GM19035 (cell line): ENCODE data around the gene SENP8.
"Not testable (repeated sequence)": the region's sequence is repeated elsewhere in the genome, so short reads cannot be mapped to it uniquely, and the experiment has no call there.

Source experiments
- ATAC-seq: cut with Tn5 transposase; IDR thresholded peaks from one replicate; pipeline ENCODE4 v1.9.1; 2021; ENCODE audit not compliant: unreplicated experiment

The SENP8 gene

GRCh38 chr15:72154316-72154715 is 36.1 kb downstream of the SENP8 start:
- no peak for ATAC-seq

- ATAC-seq, result no peak
Measured at GRCh38 chr15:72155003-72155621, 36.9 kb downstream of the SENP8 start.

GRCh38 chr15:72155635-72156616 is 37.7 kb downstream of the SENP8 start:
- peak; percentile 68 for ATAC-seq

DNA sequence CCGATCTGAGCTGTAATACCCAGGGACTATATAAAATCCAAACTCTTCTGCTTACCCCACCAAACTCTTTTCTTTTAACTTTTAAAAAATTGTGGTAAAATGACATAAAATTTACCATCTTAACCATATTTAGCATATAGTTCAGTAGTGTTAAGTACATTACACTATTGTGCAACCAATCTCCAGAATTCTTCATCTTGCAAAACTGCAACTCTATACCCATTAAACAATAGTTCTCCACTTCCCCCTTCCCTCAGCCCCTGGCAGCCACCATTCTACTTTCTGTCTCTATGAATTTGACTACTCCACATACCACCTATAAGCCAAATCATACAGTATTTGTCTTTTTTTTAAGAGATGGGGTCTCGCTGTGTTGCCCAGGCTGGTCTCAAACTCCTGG is 38.7 kb downstream of the SENP8 start:
- ATAC-seq, result no peak

DNA sequence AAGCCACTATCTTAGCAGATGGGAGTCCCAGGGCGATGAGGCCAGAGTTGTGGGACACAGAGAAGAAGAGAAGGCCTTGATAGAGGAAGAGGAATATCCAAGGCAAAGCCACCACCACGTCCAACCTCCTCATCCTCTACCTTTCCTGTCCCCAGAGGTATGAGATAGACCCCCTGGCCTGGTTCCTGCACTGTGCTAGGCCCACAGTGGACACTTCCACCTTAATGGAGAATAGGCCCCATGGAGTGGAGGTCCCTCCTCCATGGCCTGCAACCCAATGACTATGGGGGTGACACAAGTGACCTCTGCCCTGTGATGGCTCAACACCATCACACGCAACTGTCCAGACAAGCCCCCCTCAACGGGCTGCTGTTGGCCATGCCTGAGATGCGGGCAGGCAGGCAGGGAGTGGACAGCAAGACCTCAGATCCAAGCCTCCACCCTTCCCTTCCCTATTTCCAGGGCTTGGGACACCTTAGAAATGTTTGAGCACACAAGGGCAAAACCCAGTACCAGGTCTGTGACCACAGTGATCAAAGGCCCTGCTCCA is 42.6 kb downstream of the SENP8 start:
- no peak for ATAC-seq

DNA sequence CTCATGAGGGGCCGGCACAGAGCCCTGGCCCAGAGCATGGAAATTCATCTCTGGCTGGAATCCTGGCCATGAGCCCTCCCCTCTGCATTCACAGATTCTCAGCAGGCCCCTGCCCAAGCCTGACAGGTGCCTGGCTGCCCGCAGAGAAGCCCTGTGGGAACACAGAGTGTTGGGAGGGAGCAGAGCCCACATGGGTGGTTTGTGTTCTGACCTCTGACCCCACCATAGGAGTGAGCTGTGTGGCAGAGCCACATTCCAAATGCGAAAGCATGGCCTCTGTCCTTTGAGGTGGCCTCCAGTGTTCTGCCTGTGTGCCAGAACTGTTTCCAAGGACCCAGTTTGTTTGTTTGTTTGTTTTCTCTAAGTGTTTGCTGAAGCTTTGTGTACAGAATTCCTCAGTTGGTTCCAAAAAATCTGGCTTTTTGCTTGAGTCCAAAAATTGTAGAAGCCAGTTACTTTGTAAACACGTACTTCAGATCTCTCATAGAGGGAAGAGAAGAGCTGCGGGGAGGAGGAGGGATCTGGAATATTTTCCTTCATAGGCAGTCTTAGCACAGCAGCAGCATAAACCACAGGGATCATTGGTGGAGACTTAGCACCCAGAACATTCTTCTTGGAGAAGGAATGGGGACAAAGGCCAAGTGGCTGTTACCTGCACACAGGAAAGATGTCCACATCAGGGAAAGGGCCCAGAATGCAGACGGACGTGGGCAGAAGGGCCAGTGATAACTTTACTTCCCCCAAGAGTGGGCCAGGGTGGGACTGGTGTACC is 43.3 kb downstream of the SENP8 start:
- ATAC-seq, result no peak

- no peak for ATAC-seq
Measured at GRCh38 chr15:72162569-72162968, 44.4 kb downstream of the SENP8 start.

GRCh38 chr15:72163719-72164118 is 45.5 kb downstream of the SENP8 start:
- ATAC-seq, result no peak

- no peak for ATAC-seq
Measured at GRCh38 chr15:72166716-72167417, 48.7 kb downstream of the SENP8 start.

GRCh38 chr15:72167445-72167844 is 49.2 kb downstream of the SENP8 start:
- ATAC-seq, result no peak

DNA sequence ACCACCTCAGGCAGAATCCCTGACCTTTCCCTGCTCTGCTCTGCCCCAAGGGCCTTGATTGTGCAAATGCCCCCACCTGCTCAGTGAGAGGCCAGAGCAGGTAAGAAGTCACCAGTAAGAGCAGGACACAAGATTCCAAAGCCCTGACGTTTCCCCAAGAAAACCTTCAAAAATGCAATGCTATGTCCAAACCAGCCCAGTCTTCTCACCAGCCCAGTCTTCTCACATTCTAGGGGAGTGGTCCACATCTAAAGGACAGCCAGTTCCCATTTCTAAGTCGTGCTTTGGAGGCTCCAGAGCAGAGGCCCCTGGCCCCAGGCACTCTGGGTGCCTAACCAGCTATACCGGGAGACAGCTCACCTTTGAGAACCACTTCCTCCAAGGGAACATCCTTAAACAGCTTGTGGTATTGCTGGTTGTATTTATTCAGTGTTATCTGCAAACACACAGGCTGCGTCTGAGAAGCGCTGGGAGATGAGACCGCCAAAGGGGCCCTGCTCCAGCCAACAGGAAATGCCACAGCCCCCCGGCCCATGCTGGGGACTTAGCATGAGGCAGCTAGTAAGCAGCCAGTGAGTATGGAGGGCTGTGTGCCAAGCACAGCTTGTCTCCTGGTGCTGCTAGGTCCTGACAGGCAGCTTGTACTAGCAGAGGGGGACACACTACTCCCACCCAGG is 50.1 kb downstream of the SENP8 start:
- no peak for ATAC-seq

GRCh38 chr15:72168808-72169190 is 50.6 kb downstream of the SENP8 start:
- ATAC-seq, result no peak

DNA sequence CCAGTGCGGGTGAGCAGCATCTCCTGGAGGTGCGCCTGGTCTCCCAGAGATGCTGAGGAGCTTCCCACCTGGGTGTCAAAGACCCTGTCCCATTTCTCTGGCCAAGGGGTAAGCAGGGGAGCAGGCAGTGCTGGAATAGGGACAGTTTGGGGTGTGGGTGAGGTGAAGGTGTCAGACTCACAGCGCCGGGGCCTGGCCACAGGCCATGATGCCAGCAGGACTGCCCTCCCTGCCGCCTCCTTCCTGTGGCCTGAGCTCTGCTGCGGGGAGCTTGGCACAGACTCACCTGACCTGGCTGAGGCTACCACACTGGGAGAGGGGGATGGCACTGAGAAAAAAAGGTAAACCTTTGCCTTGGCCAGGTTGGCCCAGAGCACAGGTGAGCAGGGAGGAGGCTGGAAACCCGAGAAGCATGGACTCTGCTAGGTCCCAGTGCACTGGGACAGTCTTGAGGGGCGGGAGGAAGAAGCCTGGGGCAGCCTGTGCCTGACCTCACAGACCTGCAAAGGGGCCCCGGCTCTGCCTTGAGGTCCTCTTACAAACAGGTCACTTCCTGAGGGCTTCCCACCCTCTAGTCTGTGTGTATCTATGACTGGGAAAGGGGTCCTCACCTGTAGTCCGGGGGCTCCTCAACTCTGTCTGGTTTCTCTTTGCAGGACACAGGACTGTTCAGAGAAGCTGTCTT is 51.2 kb downstream of the SENP8 start:
- ATAC-seq, result no peak

DNA sequence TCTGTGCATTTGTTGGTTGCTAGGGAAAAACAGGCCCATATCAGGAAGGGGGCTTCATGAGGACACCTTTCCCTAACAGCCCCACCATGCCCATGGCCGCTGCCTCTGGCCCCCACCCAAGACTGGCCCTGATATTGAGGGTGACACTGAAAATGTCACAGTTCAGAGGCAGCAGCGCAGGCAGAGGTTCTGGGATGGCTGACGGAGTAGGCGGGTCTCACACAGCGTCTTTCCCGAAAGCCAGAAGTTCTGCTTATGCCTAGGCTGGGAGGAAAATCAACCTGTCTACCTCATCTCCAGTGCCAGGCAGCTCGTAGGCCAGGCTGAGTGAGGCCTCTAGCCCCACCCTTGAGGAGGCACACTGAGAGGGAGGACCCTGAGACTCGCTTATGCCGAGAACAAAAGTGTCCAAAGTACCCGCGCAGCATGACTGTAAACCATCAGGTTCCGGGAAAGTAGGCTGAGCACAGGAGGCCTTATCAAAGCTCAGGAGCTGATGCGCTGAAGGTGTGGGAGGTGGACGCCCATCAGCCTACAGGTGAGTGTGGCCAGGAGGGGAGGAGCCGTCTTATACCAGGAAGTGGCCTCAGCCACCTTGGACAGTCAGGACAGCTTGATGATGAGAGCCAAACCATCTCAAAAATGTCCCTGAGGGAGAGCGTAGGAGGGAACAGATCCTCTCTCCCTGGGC is 51.9 kb downstream of the SENP8 start:
- ATAC-seq, result no peak

DNA sequence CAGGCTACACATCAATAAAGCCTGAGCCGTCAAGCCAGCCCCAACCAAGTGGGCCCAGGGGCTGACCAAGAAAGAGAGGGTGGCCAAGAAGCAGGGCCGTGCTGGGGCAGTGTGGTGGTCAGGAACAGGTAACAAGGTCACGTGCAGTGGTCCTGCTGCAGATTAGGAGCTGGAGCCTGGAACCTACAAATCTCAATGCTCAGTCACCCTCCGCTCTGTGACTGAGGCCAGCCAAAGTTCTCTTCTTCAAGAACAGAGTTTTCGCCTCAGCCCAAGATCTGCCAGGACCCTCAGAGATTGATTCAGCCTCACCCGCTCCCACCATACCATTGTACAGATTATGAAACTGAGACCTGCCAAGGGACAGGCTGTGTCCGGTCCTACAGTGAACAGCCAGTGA is 52.5 kb downstream of the SENP8 start:
- no peak for ATAC-seq

- ATAC-seq, result not testable (repeated sequence)
Measured at GRCh38 chr15:72171978-72172377, 53.8 kb downstream of the SENP8 start.

DNA sequence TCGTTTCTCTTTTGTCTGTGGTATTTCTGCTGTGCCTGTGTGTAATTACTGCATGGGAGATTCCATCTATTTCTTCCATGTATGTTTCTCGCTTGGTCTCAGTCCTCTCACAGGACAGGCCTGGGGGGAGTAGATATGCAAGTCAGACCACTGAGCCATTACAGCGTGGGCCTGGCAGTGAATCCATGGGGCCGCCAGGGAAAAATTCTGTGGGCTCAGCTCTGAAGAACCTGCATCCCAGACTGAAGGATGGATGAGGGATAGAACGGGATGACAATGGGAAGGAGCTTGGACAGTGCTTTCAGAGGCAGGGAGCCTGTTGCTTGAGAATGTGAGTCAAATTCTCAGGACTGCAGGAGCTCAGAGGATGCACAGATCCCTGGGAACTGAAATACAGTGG is 54.6 kb downstream of the SENP8 start:
- ATAC-seq, result no peak

- no peak for ATAC-seq
Measured at GRCh38 chr15:72173401-72173800, 55.2 kb downstream of the SENP8 start.
